HepG2 (cell line): ENCODE measurements around the gene SAMSN1. TPM values are rescaled to one million over a fixed set of nuclear protein-coding genes. Genes with fewer than 3 reads are reported as not detected.

ENCODE experiments used
- ATAC-seq: fragments of 200-7000 bp; cut with Tn5 transposase; 3 replicates; pipeline ENCODE4 v1.9.1; 2020; ENCODE audit warnings: mild to moderate bottlenecking, moderate library complexity
- BruUV-seq: library from RNA; stranded (reverse); fragments of 400-500 nt; replicated peaks from 2 replicates; lab custom pipeline; 2021; lab: Mats Ljungman, UMichigan
- CTCF ChIA-PET: fragments of 300-600 bp; formaldehyde crosslinking; extraction: SDS; loops from one replicate; lab custom pipeline; 2021; ENCODE audit warnings: low total read pairs, inconsistent platforms, low intra/inter-chr PET ratio; lab: Yijun Ruan, JAX
- POLR2A ChIA-PET: fragments of 350-600 bp; sonication (Branson Sonifier 250); formaldehyde crosslinking; loops from one replicate; lab custom pipeline; 2020; ENCODE audit warnings: antibody characterized with exemption, inconsistent platforms; lab: Yijun Ruan, JAX
- DNase-seq: peaks from one replicate; pipeline ENCODE4 v3.0.0-alpha.2; 2015; ENCODE audit warnings: low spot score
- FAIRE-seq: peaks from 3 replicates; lab custom pipeline; 2011; peaks lifted over from hg19 to GRCh38; lab: Jason Lieb, UNC
- H2AFZ ChIP-seq: one replicate; pipeline ENCODE4 v1.6.1; 2011; ENCODE audit warnings: low read length, inconsistent platforms
- H3K27ac ChIP-seq: fragments of 300-600 bp; 3 replicates; pipeline ENCODE4 v1.8.0; 2011; ENCODE audit warnings: mixed run types, mild to moderate bottlenecking, mixed read lengths, low read length, inconsistent platforms; ENCODE audit not compliant: insufficient read depth; ENCODE audit errors: extremely low read length
- H3K27me3 ChIP-seq, 2 experiments: fragments of 200-600 bp in 1 of 2; 2 replicates in 1 of 2; 3 replicates in 1 of 2; pipeline versions ENCODE4 v1.6.0 to v1.8.0; 2011; ENCODE audit warnings: low read length in 2 of 2, mild to moderate bottlenecking in 2 of 2, moderate library complexity in 2 of 2, inconsistent platforms in 1 of 2; ENCODE audit not compliant: insufficient read depth in 2 of 2, control insufficient read depth in 1 of 2
- H3K36me3 ChIP-seq, 2 experiments: fragments of 200-600 bp in 1 of 2; replicated peaks in 1 of 2; 2 replicates in 1 of 2; 3 replicates in 1 of 2; pipeline versions ENCODE4 v1.5.1 to v1.8.0; 2011; ENCODE audit warnings: low read length in 2 of 2, inconsistent platforms in 1 of 2; ENCODE audit not compliant: insufficient read depth in 2 of 2, control insufficient read depth in 1 of 2
- H3K4me1 ChIP-seq: 2 replicates; pipeline ENCODE4 v1.5.1; 2012; ENCODE audit warnings: low read length, inconsistent platforms; ENCODE audit not compliant: insufficient read depth
- H3K4me2 ChIP-seq: 2 replicates; pipeline ENCODE4 v1.6.0; 2011; ENCODE audit warnings: low read depth, low read length, inconsistent platforms
- H3K4me3 ChIP-seq, 3 experiments: fragments of 200-600 bp in 1 of 3; sonication (generic), shearing (Covaris generic) in 1 of 3; replicated peaks in 1 of 3; 2 replicates each; pipeline ENCODE4 v1.5.1; 2011 to 2016; ENCODE audit warnings: low read length in 3 of 3, inconsistent platforms in 2 of 3, low read depth in 2 of 3, mild to moderate bottlenecking in 2 of 3, control low read depth in 1 of 3, mixed read lengths in 1 of 3; ENCODE audit not compliant: insufficient read depth in 1 of 3
- H3K79me2 ChIP-seq: one replicate; pipeline ENCODE4 v1.6.1; 2011; ENCODE audit warnings: low read length, inconsistent platforms; ENCODE audit not compliant: insufficient read depth
- H3K9ac ChIP-seq: 2 replicates; pipeline ENCODE4 v1.6.0; 2011; ENCODE audit warnings: mild to moderate bottlenecking, low read depth, low read length, inconsistent platforms; ENCODE audit not compliant: insufficient read depth
- H3K9me3 ChIP-seq: 2 replicates; pipeline ENCODE4 v1.5.1; 2012; ENCODE audit warnings: mild to moderate bottlenecking, low read length
- H4K20me1 ChIP-seq: 2 replicates; pipeline ENCODE4 v1.6.0; 2011; ENCODE audit warnings: inconsistent platforms, mild to moderate bottlenecking, low read length, moderate library complexity; ENCODE audit not compliant: insufficient read depth
- AFF4 ChIP-seq: sonication (generic); formaldehyde crosslinking; IDR thresholded peaks from 2 replicates; pipeline ENCODE4 v1.4.0; 2020; ENCODE audit warnings: missing genetic modification reagents
- CEBPZ ChIP-seq: IDR thresholded peaks from 2 replicates; pipeline ENCODE4 v1.6.1; 2012; ENCODE audit warnings: low read length, improper control_type of control experiment
- NFKBIZ ChIP-seq: IDR thresholded peaks from 2 replicates; pipeline ENCODE4 v1.6.1; 2018; ENCODE audit warnings: missing genetic modification reagents, missing compliant biosample characterization
- TCF7 ChIP-seq: sonication (generic); IDR thresholded peaks from 2 replicates; pipeline ENCODE4 v1.6.1; 2016; ENCODE audit warnings: antibody characterized with exemption, low read depth
- ZNF143 ChIP-seq: sonication (generic); formaldehyde crosslinking; IDR thresholded peaks from 2 replicates; pipeline ENCODE4 v1.4.0; 2020; ENCODE audit warnings: missing genetic modification reagents
- ZNF333 ChIP-seq: sonication (generic); formaldehyde crosslinking; IDR thresholded peaks from 2 replicates; pipeline ENCODE4 v1.4.0; 2020; ENCODE audit warnings: mild to moderate bottlenecking, missing genetic modification reagents, borderline replicate concordance
- ZNF367 ChIP-seq: sonication (generic); formaldehyde crosslinking; IDR thresholded peaks from 2 replicates; pipeline ENCODE4 v1.4.0; 2020; ENCODE audit warnings: missing genetic modification reagents, borderline replicate concordance
- ZNF460 ChIP-seq: sonication (generic); formaldehyde crosslinking; IDR thresholded peaks from 2 replicates; pipeline ENCODE4 v1.5.1; 2020; ENCODE audit warnings: missing genetic modification reagents, mild to moderate bottlenecking, borderline replicate concordance
- ZNF800 ChIP-seq: sonication (generic); formaldehyde crosslinking; IDR thresholded peaks from 2 replicates; pipeline ENCODE4 v1.4.0; 2020; ENCODE audit warnings: missing genetic modification reagents
- WGBS: methylation state at CpG from one replicate; pipeline ENCODE4 v1.1.6; 2017; ENCODE audit warnings: low lambda C conversion rate; 5-methylcytosine and 5-hydroxymethylcytosine counted together
- in situ Hi-C: cut with HindIII; loops from 2 replicates; pipeline ENCODE4 v1.10.0; 2017; ENCODE audit warnings: low pct_unique_long_range_greater_than_20kb; ENCODE audit not compliant: extremely low pct_ligation_motif_present
- intact Hi-C: fragments of 100-400 bp; cut with micrococcal nuclease; formaldehyde crosslinking; loops from one replicate; pipeline ENCODE4 v1.10.0; 2022; ENCODE audit not compliant: unreplicated experiment
- polyA plus RNA-seq, 8 experiments: library from polyadenylated mRNA; depleted of rRNA in 3 of 8; stranded (reverse) in 7 of 8; unstranded in 1 of 8; fragments of >200 nt; fragmentation: Illumina TruSeq in 4 of 8; extraction: Trizol in 4 of 8; gene quantifications; 2 replicates each; pipeline versions ENCODE4 v1.2.1 to v1.2.3, GENCODE V29; 2011 to 2016; ENCODE audit warnings: low read depth in 4 of 8, missing spikeins in 1 of 8, mixed read lengths in 1 of 8; ENCODE audit not compliant: insufficient read depth in 1 of 8
- total RNA-seq, 5 experiments: library from RNA; depleted of rRNA; stranded (reverse); fragments of >200 nt; fragmentation: Illumina TruSeq; extraction: Trizol; gene quantifications; 2 replicates each; pipeline ENCODE4 v1.2.3, GENCODE V29; 2016; ENCODE audit warnings: low read depth in 1 of 5

Gene SAMSN1
- total and polyA plus RNA-seq, 2 of the 13 experiments (the other 11 are each of a cell fraction or from before 2014, with no cell fraction given) = 0.09 TPM; not detected in 1

GRCh38 chr21:14452031-14452726 is 93.9 kb downstream of the SAMSN1 start:
- no peak for FAIRE-seq

More at GRCh38 chr21:14452031-14452726, 93.9 kb downstream of the SAMSN1 start:
- ChIA-PET POLR2A (no interaction called here), CTCF (no interaction called here)
- BruUV-seq = no TSS peak
- no peak overlapping the region for H3K4me3 ChIP-seq
- no peaks in the 10 kb centered on the region for H3K9me3 ChIP-seq
- H4K20me1 ChIP-seq = no peaks in the 10 kb centered on the region
- H3K27ac ChIP-seq = no peak overlapping the region
- 16% methylated on average over 7 of the region's 7 CpGs for WGBS
- H3K4me2 ChIP-seq = no peak overlapping the region
- TF ChIP-seq CEBPZ = no peak
- TF ChIP-seq TCF7 = no peak
- no peak for TF ChIP-seq NFKBIZ
- TF ChIP-seq ZNF143 (CRISPR knock-in tag) = no peak
- no peak for TF ChIP-seq ZNF367 (CRISPR knock-in tag)
- TF ChIP-seq ZNF800 = no peak
- TF ChIP-seq ZNF333 (CRISPR knock-in tag) = no peak
- TF ChIP-seq AFF4 (CRISPR knock-in tag) = no peak
- TF ChIP-seq ZNF460 = no peak
- DNase-seq (no peak), ATAC-seq (no peak)
- no peaks in the 10 kb centered on the region for H3K79me2 ChIP-seq
- in situ Hi-C loops (no loop called here), intact Hi-C loops (no loop called here)
- no peaks in the 10 kb centered on the region for H3K27me3 ChIP-seq
- no peaks in the 10 kb centered on the region for H3K36me3 ChIP-seq
- no peak overlapping the region for H3K9ac ChIP-seq
- no peak overlapping the region for H2AFZ ChIP-seq
- H3K4me1 ChIP-seq = no peaks in the 10 kb centered on the region
